Lung (tissue), 12 donors: ENCODE results near the gene GRIP2. TPM values are rescaled to one million over a fixed set of nuclear protein-coding genes. Genes with fewer than 3 reads are reported as not detected.

Experiments
- ATAC-seq: fragments of 200-7000 bp; cut with Tn5 transposase; one replicate; pipeline ENCODE4 v1.9.1; 2020; ENCODE audit warnings: moderate number of reproducible peaks; ENCODE audit not compliant: insufficient read depth, low FRiP score
- DNase-seq, 3 donors: peaks; one replicate each; pipeline ENCODE4 v3.0.0-alpha.2; 2013 to 2017
- H3K27ac ChIP-seq, 2 donors: one replicate each; pipeline ENCODE4 v1.5.1; 2013; ENCODE audit warnings: mild to moderate bottlenecking in 2 of 2, moderate library complexity in 2 of 2, control low read depth in 1 of 2, inconsistent platforms in 1 of 2, low read depth in 1 of 2, low read length in 1 of 2
- H3K27me3 ChIP-seq, 3 donors: one replicate each; pipeline ENCODE4 v1.5.1; 2013; ENCODE audit warnings: low read length in 2 of 3; ENCODE audit not compliant: control insufficient read depth in 3 of 3, insufficient read depth in 3 of 3
- H3K36me3 ChIP-seq, 4 donors: one replicate each; pipeline ENCODE4 v1.5.1; 2013; ENCODE audit warnings: low read length in 4 of 4, mild to moderate bottlenecking in 1 of 4, moderate library complexity in 1 of 4; ENCODE audit not compliant: control insufficient read depth in 4 of 4, insufficient read depth in 4 of 4
- H3K4me1 ChIP-seq, 5 donors: one replicate each; pipeline ENCODE4 v1.5.1; 2013; ENCODE audit warnings: low read length in 5 of 5, mild to moderate bottlenecking in 2 of 5, moderate library complexity in 1 of 5; ENCODE audit not compliant: control insufficient read depth in 5 of 5, insufficient read depth in 5 of 5
- H3K4me3 ChIP-seq: one replicate; pipeline ENCODE4 v1.5.1; 2013; ENCODE audit warnings: mild to moderate bottlenecking, control low read depth, moderate library complexity
- H3K9ac ChIP-seq, 2 donors: one replicate each; pipeline ENCODE4 v1.5.1; 2013; ENCODE audit warnings: low read length in 2 of 2, control low read depth in 1 of 2; ENCODE audit not compliant: insufficient read depth in 1 of 2
- H3K9me3 ChIP-seq, 4 donors: one replicate each; pipeline ENCODE4 v1.5.1; 2013; ENCODE audit warnings: low read length in 3 of 4, mild to moderate bottlenecking in 1 of 4, moderate library complexity in 1 of 4; ENCODE audit not compliant: control insufficient read depth in 4 of 4, insufficient read depth in 3 of 4
- WGBS, 2 donors: extraction: QIAGEN DNeasy Blood & Tissue Kit; methylation state at CpG; one replicate each; pipeline ENCODE4 v1.1.7; 2013; 5-methylcytosine and 5-hydroxymethylcytosine counted together
- polyA plus RNA-seq, 2 donors: library from polyadenylated mRNA; stranded (reverse); fragments of 200-250 nt; gene quantifications; one replicate each; pipeline ENCODE4 v1.2.1, GENCODE V29; 2013
- total RNA-seq, 2 donors: library from RNA; depleted of rRNA in 1 of 2; stranded (reverse); fragments of >200 nt in 1 of 2; gene quantifications; one replicate each; pipeline ENCODE4 v1.2.1, GENCODE V29; 2014 to 2021
- TF ChIP-seq, protein P1 (sequence below): IDR thresholded peaks from 2 replicates; pipeline ENCODE4 v1.5.1; 2012; ENCODE audit warnings: mild to moderate bottlenecking; ENCODE audit errors: control extremely low read depth, extremely low read depth
- donor health status: control.
- donor health status: control.
- donor health status: Bipolar disorder and iron deficiency.
- donor health status: healthy.
- donor health status: DM: yes; HTN: yes; CAD: no.

The GRIP2 gene
- total and polyA plus RNA-seq, 4 donors: 0.05 to 1.2 (median 0.64) TPM

DNA sequence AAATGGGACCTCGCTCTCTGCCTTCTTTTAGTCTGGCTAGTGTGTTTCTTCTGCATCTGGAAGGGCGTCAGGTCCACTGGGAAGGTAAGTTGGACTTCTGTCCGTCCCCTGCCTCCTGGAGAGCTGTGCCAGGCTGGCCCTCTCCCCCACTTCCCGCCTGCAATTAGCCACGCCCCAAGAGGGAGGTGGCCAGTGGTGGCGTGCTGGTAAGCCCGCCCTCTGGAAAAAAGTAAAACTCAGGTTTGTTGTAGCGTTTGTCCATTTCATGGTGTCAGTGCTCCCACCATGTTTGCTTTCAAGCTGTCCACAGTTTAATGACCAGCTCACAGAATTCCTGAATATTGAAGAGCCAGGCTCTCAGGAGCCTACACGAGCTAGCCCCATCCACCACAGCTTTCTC is 82.1 kb downstream of the GRIP2 start:
- peaks cover 3 to 35% (median 12%) of the 10 kb centered on the region in 5 donors for H3K4me1 ChIP-seq
- ATAC-seq: no peak
- H3K4me3 ChIP-seq: no peak overlapping the region
- DNase-seq: peak in 2 of 3 donors; percentile 55 to 65
- whole genome bisulfite sequencing, 2 donors: 77 to 81% methylated on average over 9 of the region's 9 CpGs
- peaks cover 4 to 33% (median 10%) of the 10 kb centered on the region in 4 donors for H3K36me3 ChIP-seq
- no peaks in the 10 kb centered on the region for H3K27me3 ChIP-seq
- no peaks in the 10 kb centered on the region for H3K9me3 ChIP-seq
- peak overlapping the region in 1 of 2 donors; percentile 7 for H3K27ac ChIP-seq
- TF ChIP-seq, protein P1, sequence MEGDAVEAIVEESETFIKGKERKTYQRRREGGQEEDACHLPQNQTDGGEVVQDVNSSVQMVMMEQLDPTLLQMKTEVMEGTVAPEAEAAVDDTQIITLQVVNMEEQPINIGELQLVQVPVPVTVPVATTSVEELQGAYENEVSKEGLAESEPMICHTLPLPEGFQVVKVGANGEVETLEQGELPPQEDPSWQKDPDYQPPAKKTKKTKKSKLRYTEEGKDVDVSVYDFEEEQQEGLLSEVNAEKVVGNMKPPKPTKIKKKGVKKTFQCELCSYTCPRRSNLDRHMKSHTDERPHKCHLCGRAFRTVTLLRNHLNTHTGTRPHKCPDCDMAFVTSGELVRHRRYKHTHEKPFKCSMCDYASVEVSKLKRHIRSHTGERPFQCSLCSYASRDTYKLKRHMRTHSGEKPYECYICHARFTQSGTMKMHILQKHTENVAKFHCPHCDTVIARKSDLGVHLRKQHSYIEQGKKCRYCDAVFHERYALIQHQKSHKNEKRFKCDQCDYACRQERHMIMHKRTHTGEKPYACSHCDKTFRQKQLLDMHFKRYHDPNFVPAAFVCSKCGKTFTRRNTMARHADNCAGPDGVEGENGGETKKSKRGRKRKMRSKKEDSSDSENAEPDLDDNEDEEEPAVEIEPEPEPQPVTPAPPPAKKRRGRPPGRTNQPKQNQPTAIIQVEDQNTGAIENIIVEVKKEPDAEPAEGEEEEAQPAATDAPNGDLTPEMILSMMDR: no peak
- no peak overlapping the region for H3K9ac ChIP-seq

DNA sequence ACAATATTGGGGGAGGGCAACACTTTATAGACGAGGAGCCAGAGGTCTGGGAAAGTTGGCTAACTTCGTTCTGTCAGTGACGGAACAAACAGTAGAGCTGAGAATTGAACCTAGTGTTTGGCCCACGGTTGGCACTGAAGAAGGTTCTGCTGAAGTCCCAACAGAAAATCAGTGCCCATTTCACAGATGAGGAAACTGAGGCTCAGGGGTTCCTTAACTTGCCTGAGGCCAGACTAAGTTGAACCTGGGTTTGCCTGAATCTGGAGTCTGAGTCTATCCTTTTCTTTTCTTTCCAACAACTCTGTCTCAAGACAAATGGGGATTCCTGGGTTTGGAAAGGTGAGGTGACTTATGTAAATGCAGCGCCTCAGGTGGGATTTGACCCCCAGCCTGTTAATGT is 82.7 kb downstream of the GRIP2 start:
- ATAC-seq (no peak), DNase-seq (no peak)
- TF ChIP-seq, protein P1: no peak
- 95 to 96% methylated on average over 5 of the region's 5 CpGs for WGBS, 2 donors
- H3K9me3 ChIP-seq: no peaks in the 10 kb centered on the region
- H3K27me3 ChIP-seq: no peaks in the 10 kb centered on the region
- H3K9ac ChIP-seq: no peak overlapping the region
- peaks cover 4 to 29% (median 7%) of the 10 kb centered on the region in 4 donors for H3K36me3 ChIP-seq
- no peak overlapping the region for H3K27ac ChIP-seq
- H3K4me3 ChIP-seq: no peak overlapping the region
- peaks cover 3 to 39% (median 15%) of the 10 kb centered on the region in 5 donors for H3K4me1 ChIP-seq

DNA sequence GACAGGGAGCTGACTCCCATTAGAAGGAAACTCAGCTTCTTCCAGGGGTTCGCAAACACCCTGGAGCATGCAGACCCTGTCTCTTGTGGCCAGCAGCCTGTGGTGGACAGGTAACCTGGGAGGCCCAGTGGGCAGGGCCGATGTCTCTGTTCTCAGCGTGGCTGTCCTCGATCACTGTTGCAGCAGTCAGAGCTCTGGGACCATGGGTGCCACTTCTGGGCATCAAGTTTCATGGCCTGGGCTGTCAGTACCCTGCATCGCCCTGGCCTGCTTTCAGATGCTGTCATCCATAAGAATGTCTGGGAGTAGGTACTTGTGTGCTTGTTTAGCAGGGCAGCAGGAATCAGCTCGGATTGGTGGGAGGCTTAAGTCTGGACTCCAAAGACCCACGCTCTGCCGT is 83.3 kb downstream of the GRIP2 start:
- Histone ChIP-seq H3K9ac (no peak overlapping the region), H3K36me3 (peaks cover 4 to 29% (median 7%) of the 10 kb centered on the region in 4 donors), H3K27ac (no peak overlapping the region), H3K4me3 (no peak overlapping the region), H3K27me3 (no peaks in the 10 kb centered on the region), H3K9me3 (no peaks in the 10 kb centered on the region), H3K4me1 (peaks cover 3 to 46% (median 22%) of the 10 kb centered on the region in 5 donors)
- TF ChIP-seq, protein P1: no peak
- WGBS, 2 donors: 94 to 95% methylated on average over 8 of the region's 8 CpGs
- ATAC-seq: no peak
- DNase-seq: no peak
